GM12865 (cell line): Measurements from ENCODE around the gene SSH2.
A peak's percentile ranks its signal among the peaks of the same experiment; 100 is the strongest.

Experiments
- DNase-seq: peaks from one replicate; pipeline ENCODE4 v3.0.0; 2010; ENCODE audit warnings: low read depth
- H3K4me3 ChIP-seq: 2 replicates; pipeline ENCODE4 v1.5.1; 2011; ENCODE audit warnings: mild to moderate bottlenecking, low read depth, low read length, control low read depth
- TF ChIP-seq, protein P1 (sequence below): IDR thresholded peaks from 2 replicates; pipeline ENCODE4 v1.5.1; 2011; ENCODE audit warnings: low read length, control low read depth, low read depth, inconsistent platforms; ENCODE audit not compliant: insufficient read depth; ENCODE audit errors: missing control alignments

Gene SSH2

DNA sequence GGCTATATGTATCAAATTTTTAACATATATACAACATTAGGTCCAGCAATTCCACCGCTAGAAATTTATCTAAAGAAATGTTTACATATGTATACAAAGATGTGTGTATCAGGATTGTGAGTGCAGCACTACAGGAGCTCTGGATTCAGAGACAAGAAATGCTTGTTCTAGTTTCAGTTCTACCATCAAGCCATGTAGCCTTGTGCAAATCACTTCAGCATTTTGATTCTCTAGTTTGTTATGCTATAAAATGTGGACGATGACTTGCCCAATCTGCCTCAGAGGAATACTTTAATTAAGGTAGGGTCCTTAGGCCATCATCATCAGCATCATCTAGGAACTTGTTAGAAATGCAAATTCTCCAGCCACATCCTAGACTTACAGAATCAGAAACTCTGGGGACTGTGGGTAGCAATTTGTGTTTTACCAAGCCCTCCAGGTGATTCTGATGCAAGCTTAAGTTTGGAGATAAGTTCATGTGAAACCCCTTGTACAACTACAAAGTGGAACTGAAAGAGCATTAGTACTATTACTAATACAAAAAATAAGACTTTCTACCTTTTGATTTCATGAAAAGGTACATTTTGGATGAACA, 176.1 kb downstream of the SSH2 start:
- DNase-seq: peak; percentile 84
- TF ChIP-seq, protein P1, sequence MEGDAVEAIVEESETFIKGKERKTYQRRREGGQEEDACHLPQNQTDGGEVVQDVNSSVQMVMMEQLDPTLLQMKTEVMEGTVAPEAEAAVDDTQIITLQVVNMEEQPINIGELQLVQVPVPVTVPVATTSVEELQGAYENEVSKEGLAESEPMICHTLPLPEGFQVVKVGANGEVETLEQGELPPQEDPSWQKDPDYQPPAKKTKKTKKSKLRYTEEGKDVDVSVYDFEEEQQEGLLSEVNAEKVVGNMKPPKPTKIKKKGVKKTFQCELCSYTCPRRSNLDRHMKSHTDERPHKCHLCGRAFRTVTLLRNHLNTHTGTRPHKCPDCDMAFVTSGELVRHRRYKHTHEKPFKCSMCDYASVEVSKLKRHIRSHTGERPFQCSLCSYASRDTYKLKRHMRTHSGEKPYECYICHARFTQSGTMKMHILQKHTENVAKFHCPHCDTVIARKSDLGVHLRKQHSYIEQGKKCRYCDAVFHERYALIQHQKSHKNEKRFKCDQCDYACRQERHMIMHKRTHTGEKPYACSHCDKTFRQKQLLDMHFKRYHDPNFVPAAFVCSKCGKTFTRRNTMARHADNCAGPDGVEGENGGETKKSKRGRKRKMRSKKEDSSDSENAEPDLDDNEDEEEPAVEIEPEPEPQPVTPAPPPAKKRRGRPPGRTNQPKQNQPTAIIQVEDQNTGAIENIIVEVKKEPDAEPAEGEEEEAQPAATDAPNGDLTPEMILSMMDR: no peak
- H3K4me3 ChIP-seq: no peak overlapping the region

- no peak for DNase-seq
- no peak overlapping the region for H3K4me3 ChIP-seq
- TF ChIP-seq, protein P1: no peak
Measured at GRCh38 chr17:29749045-29749825, 180.8 kb downstream of the SSH2 start.

DNA sequence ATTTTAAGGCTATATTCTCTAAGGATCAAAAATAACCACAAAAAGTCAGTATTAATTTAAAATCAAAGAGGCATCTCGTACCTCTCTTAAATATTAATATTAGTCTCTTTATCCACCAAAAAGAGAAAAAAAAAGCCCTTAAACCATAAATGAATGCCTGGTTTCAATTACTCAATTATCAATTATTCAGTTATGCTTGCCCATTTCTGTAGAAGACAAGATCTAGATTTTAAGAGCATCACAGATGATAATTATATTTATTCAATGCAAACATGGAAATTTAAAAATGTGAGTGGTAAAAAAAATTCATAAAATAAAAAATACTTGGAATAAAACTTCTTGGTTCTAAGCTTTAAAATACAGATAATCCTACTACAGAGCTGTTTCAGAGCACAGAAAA, 181.6 kb downstream of the SSH2 start:
- H3K4me3 ChIP-seq: no peak overlapping the region
- DNase-seq: no peak
- TF ChIP-seq, protein P1: no peak

GRCh38 chr17:29747660-29748059, 182.4 kb downstream of the SSH2 start:
- TF ChIP-seq, protein P1: no peak
- DNase-seq: no peak
- H3K4me3 ChIP-seq: no peak overlapping the region

- H3K4me3 ChIP-seq: no peak overlapping the region
- no peak for DNase-seq
- TF ChIP-seq, protein P1: no peak
Measured at GRCh38 chr17:29746669-29747068, 183.4 kb downstream of the SSH2 start.

DNA sequence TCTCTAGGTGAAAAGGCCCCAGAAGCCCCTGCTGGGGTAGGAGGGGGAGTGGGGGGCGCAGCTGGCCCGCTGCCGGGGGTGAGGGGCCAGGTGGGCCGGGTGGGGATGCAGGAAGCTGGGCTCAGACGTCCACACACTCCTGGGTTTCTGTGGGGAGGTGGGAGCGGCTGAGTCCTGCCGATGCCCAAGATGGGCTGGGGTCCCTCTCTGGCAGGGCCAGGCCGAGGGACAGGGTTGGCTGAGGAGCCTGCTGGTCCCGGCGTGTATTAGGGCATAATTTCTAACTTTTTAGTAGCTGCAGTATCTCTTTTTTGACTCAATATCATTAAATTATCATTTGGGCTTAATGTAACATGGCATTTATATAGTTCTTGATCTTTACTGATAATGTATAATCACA, 185.9 kb downstream of the SSH2 start:
- no peak for DNase-seq
- TF ChIP-seq, protein P1: no peak
- no peak overlapping the region for H3K4me3 ChIP-seq

DNA sequence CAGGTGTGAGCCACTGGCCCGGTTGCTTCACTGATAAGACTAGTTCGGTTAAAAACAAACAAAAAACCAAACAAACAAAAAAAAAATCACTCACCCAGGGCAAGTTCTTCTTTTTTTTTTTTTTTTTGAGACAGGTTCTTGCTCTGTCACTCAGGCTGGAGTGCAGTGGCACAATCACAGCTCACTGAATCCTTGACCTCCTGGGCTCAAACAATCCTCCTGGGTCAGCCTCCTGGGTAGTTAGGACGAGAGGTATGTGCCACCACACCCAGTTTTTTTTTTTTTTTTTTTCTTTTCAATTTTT, 187.9 kb downstream of the SSH2 start:
- H3K4me3 ChIP-seq: no peak overlapping the region
- TF ChIP-seq, protein P1: no peak
- DNase-seq: no peak
